Activated CD4-positive, alpha-beta T cell treated with anti-CD3 and anti-CD28 coated beads for 36 hours (primary cell): ENCODE results near the gene PAX3. TPM values are rescaled to one million over a fixed set of nuclear protein-coding genes. Genes with fewer than 3 reads are reported as not detected.

ENCODE experiments used
- ATAC-seq: fragments of 200-7000 bp; cut with Tn5 transposase; one replicate; pipeline ENCODE4 v1.10.0; 2021; ENCODE audit warnings: mild to moderate bottlenecking, moderate library complexity
- CTCF ChIA-PET: fragments of 350-600 bp; sonication (Branson Sonifier 250); formaldehyde crosslinking; loops from one replicate; lab custom pipeline; 2021; ENCODE audit warnings: antibody characterized with exemption; lab: Charles Lee
- POLR2A ChIA-PET: fragments of 350-600 bp; sonication (Branson Sonifier 250); formaldehyde crosslinking; loops from one replicate; lab custom pipeline; 2021; ENCODE audit warnings: antibody characterized with exemption, inconsistent platforms; lab: Charles Lee
- DNase-seq: peaks from one replicate; pipeline ENCODE4 v3.0.0-alpha.2; 2020
- H3K27ac Mint-ChIP-seq: one replicate; pipeline ENCODE4 v1.8.0; 2021; ENCODE audit warnings: mixed read lengths
- H3K27me3 Mint-ChIP-seq: one replicate; pipeline ENCODE4 v1.8.0; 2021; ENCODE audit warnings: mixed read lengths
- H3K36me3 Mint-ChIP-seq: one replicate; pipeline ENCODE4 v1.8.0; 2021; ENCODE audit warnings: low read depth, mixed read lengths
- H3K4me1 Mint-ChIP-seq: one replicate; pipeline ENCODE4 v1.8.0; 2021; ENCODE audit warnings: mixed read lengths
- H3K4me3 Mint-ChIP-seq: one replicate; pipeline ENCODE4 v1.8.0; 2021; ENCODE audit warnings: mild to moderate bottlenecking, moderate library complexity, mixed read lengths
- H3K9me3 Mint-ChIP-seq: one replicate; pipeline ENCODE4 v1.8.0; 2021; ENCODE audit warnings: low read depth, mixed read lengths
- intact Hi-C, 2 experiments: fragments of 100-400 bp; cut with DNase I in 1 of 2; cut with micrococcal nuclease in 1 of 2; formaldehyde crosslinking; loops; one replicate each; pipeline versions ENCODE4 v1.14.2 to v1.15.1; 2022 to 2024; cut with DNase I, micrococcal nuclease
- total RNA-seq, 2 experiments: library from RNA; stranded (reverse); gene quantifications; one replicate each; pipeline ENCODE4 v1.2.3, GENCODE V29; 2021

Gene PAX3
- total RNA-seq, 2 experiments from 2014 or later = not detected

- peaks cover 44% of the 10 kb centered on the region for H3K27me3 Mint-ChIP-seq
- POLR2A ChIA-PET = no interaction called here
Measured at GRCh38 chr2:222319586-222320435, 21.0 kb upstream of the PAX3 start.

DNA sequence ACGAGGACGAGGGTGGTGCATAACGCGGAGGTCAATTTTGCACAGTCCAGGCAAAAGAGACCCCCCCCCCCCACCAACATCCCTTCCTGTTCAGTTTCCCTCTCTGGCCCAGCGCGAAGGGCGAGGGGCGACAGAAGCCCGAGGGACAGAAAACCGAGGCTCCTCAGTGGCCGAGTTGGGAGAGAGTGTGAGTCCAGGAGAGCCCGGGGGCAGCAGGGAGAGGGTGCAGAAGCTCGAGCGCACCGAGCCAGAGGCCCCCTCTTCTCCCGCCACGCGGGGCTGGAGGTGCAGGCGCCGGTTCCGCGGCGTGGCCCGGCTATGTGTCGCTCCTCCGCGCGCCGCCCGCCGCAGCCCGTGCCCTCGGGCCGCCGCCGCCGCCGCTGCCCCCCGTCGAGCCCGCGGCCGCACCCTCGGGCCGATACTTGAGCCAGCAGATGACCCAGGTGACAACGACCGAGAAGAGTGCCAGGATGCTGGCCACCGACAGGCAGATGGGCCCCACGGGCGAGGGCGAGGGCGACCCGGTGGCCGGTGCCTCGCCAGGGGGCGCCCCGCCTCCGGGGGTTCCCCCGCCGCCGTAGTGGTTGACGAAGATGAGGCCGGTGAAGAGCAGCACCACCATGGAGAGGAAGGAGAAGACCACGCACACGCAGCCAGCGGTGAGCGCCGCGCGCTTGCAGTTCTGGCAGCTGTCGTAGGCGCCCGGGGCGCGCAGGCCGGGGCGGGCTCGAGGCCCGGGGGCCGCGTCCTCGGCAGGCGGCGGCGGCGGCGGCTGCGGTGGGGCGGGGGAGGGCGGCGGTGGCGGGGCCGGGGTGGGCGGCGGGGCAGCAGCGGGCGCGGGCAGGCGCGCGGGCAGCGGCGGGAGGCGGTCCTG lies 20.2 kb upstream of the PAX3 start:
- ATAC-seq (peak; percentile 63), DNase-seq (peak; percentile 63)
- Mint-ChIP-seq H3K36me3 (no peaks in the 10 kb centered on the region), H3K27me3 (peaks cover 51% of the 10 kb centered on the region), H3K9me3 (no peaks in the 10 kb centered on the region), H3K4me3 (peak overlapping the region; percentile 77), H3K27ac (no peak overlapping the region), H3K4me1 (peaks cover 11% of the 10 kb centered on the region)
- intact Hi-C loops = loop anchor here (1.0 to 10.0 kb wide), 7 partner anchors 104 to 338 kb away; partner anchors contain the start of gene FARSB (in 1 of the 2)
- CTCF ChIA-PET = interaction anchor here (0.8 to 3.1 kb wide), 17 partner anchors 7 to 296 kb away, joined by 3 to 34 read pairs (median 5); partner anchors contain the start of gene SGPP2
- POLR2A ChIA-PET = interaction anchor here (0.6 kb wide), 1 partner anchor 12 kb away, joined by 4 read pairs; no protein-coding TSS in a partner anchor

More at GRCh38 chr2:222319586-222320435, 21.0 kb upstream of the PAX3 start:
- peak overlapping the region; percentile 60 for H3K4me3 Mint-ChIP-seq
- peak; percentile 54 for DNase-seq
- CTCF ChIA-PET = interaction anchor here (0.7 to 3.1 kb wide), 4 partner anchors 12 to 242 kb away, joined by 3 to 34 read pairs (median 10); no protein-coding TSS in a partner anchor
- intact Hi-C loops = loop anchor here (2.0 to 10.0 kb wide), 5 partner anchors 103 to 337 kb away; partner anchors contain the start of gene FARSB (in 1 of the 2)
- no peaks in the 10 kb centered on the region for H3K9me3 Mint-ChIP-seq
- H3K36me3 Mint-ChIP-seq = no peaks in the 10 kb centered on the region
- peak; percentile 40 for ATAC-seq
- H3K4me1 Mint-ChIP-seq = peaks cover 11% of the 10 kb centered on the region
- H3K27ac Mint-ChIP-seq = no peak overlapping the region

DNA sequence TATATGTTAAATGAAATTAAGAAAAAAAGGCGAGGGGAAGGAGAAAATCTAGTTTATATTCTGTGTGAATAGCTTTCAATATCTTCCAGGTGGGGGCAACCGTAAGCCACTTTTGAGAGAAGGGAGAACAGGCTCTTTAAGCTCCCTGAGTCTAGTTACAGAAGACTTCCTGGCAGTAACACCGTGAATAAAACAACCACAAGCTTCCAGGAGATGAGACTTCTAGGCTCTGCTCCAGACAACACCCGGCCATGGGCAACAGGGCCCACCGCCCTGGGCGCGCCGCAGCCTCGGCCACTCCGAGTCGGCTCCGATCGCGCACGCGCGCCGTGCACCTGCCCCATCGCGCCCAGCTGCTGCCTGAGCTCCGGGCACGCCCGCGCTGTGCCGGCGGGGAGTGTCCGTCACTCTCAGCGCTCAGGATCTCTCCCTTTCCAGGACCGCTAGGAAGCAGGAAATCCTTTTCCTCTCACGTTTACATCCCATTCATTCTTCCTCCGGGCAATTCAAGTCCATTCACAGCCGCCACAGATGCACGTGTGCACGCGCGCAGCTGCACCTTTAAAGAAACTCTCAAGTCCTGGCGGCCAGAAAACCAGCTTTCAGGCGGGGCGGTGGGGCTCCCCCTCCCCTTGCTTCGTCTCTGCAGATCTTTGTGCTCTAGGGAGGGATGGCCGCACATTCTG lies 19.4 kb upstream of the PAX3 start:
- Mint-ChIP-seq H3K36me3 (no peaks in the 10 kb centered on the region), H3K27me3 (peaks cover 58% of the 10 kb centered on the region), H3K4me1 (peaks cover 11% of the 10 kb centered on the region), H3K9me3 (no peaks in the 10 kb centered on the region), H3K27ac (no peak overlapping the region), H3K4me3 (peak overlapping the region; percentile 77)
- ATAC-seq (peak; percentile 74), DNase-seq (peak; percentile 71)
- ChIA-PET CTCF (interaction anchor here (0.6 to 3.1 kb wide), 24 partner anchors 8 to 536 kb away, joined by 3 to 34 read pairs (median 4); partner anchors contain the start of gene SGPP2), POLR2A (no interaction called here)
- intact Hi-C loops = loop anchor here (1.0 to 10.0 kb wide), 7 partner anchors 105 to 339 kb away; partner anchors contain the start of gene FARSB (in 1 of the 2)

GRCh38 chr2:222315443-222316121 lies 16.8 kb upstream of the PAX3 start:
- no peak overlapping the region for H3K4me3 Mint-ChIP-seq
- ChIA-PET POLR2A (no interaction called here), CTCF (no interaction called here)
- ATAC-seq (no peak), DNase-seq (no peak)
- no peaks in the 10 kb centered on the region for H3K9me3 Mint-ChIP-seq
- intact Hi-C loops = loop anchor here (2.0 to 10.0 kb wide), 3 partner anchors 258 to 297 kb away; no protein-coding TSS in a partner anchor
- H3K4me1 Mint-ChIP-seq = peaks cover 13% of the 10 kb centered on the region
- H3K27me3 Mint-ChIP-seq = peaks cover 60% of the 10 kb centered on the region
- no peaks in the 10 kb centered on the region for H3K36me3 Mint-ChIP-seq
- H3K27ac Mint-ChIP-seq = no peak overlapping the region

DNA sequence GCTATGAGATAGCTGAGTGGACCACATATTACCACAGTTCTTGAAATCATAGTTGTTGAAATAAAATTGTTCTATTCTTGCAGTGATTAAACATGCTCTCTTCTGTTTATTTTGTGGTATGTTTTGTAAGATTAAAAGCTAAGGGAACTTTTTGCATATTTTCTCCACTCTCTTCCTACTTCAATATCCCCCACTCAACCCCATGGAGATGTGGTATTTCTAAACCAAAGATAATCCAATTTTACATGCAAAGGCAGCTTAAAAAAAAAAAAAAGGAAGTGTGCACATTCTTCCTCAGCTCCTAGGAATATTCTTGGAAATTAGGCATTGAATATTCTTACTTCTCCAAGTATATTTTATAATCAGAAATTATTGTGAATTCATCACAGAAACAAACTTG lies 15.0 kb upstream of the PAX3 start:
- H3K27ac Mint-ChIP-seq = no peak overlapping the region

GRCh38 chr2:222311978-222312738 lies 13.4 kb upstream of the PAX3 start:
- Mint-ChIP-seq H3K36me3 (no peaks in the 10 kb centered on the region), H3K27me3 (peaks cover 84% of the 10 kb centered on the region), H3K27ac (no peak overlapping the region), H3K4me1 (peaks cover 5% of the 10 kb centered on the region), H3K4me3 (no peak overlapping the region), H3K9me3 (peaks cover 1% of the 10 kb centered on the region)
- ChIA-PET POLR2A (no interaction called here), CTCF (interaction anchor here (0.6 kb wide), 1 partner anchor 149 kb away, joined by 3 read pairs; no protein-coding TSS in a partner anchor)
- intact Hi-C loops = loop anchor here (1.0 to 10.0 kb wide), 3 partner anchors 13 to 257 kb away; no protein-coding TSS in a partner anchor
- DNase-seq = no peak
- ATAC-seq = no peak

More for the DNA sequence above, 15.0 kb upstream of the PAX3 start:
- intact Hi-C loops = loop anchor here (1.0 to 10.0 kb wide), 2 partner anchors 9 to 259 kb away; no protein-coding TSS in a partner anchor
- DNase-seq = no peak
- peaks cover 1% of the 10 kb centered on the region for H3K9me3 Mint-ChIP-seq
- H3K4me1 Mint-ChIP-seq = peaks cover 9% of the 10 kb centered on the region
- no peak for ATAC-seq
- POLR2A ChIA-PET = no interaction called here
- H3K27me3 Mint-ChIP-seq = peaks cover 73% of the 10 kb centered on the region
- no peaks in the 10 kb centered on the region for H3K36me3 Mint-ChIP-seq
- CTCF ChIA-PET = interaction anchor here (0.8 to 1.1 kb wide), 4 partner anchors 10 to 300 kb away, joined by 3 to 4 read pairs (median 3); no protein-coding TSS in a partner anchor
- H3K4me3 Mint-ChIP-seq = no peak overlapping the region

DNA sequence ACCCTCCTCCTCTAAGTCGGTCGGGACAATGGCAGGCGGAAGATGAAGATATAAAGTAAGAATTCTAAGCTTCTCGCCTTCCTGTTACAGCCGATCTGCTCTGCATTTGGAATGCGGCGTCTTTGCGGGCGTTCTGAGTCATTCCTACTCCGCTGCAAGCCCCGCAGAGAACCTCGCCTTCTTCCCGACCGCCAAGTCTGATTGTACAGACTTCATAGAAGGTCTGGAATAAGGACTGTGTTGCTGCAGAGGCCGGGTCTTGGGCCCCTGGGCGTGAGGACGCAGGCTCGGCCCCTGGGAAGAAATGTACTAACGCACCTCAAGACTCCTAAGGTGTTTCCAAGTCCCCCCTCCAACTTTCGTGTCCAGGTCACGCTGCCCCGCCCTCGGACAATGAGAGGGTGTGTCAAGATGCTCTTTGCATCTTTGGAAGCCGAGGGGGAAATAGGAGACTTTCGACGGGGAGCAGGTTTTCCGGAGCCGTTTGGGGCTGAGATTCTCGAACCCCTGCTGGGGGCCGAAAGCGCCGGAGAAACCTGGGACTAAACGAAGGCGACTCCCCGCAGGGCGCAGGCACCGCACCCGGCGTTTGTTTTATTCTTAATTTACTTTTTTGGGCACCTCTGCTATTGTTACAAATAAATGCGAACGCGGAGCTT lies 12.7 kb upstream of the PAX3 start:
- CTCF ChIA-PET = no interaction called here
- no peak overlapping the region for H3K4me3 Mint-ChIP-seq

DNA sequence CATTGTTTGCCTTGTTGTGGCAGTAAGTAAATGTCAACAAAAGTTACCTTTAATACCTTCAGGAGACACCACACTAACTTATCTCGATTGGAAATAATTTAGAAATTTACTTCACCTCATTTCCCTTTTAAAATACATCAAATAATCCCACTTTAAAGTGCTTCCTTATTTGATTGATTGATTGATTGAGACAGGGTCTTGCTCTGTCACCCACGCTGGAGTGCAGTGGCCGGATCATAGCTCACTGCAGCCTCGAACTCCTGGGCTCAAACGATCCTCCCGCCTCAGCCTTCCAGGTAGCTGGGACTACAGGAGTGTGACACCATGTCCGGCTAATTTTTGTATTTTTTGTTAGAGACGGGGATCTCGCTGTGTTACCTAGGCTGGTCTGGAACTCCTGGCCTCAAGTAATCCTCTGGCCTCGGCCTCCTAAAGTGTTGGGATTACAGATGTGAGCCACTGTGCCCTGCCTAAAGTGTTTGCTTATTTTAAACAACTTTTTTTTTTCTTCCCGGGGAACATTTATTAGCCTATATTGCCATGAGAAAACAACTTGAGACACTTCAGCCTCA lies 12.0 kb upstream of the PAX3 start:
- H3K27ac Mint-ChIP-seq = no peak overlapping the region

More for the DNA sequence above, 12.7 kb upstream of the PAX3 start:
- ATAC-seq (no peak), DNase-seq (no peak)
- Mint-ChIP-seq H3K36me3 (no peaks in the 10 kb centered on the region), H3K4me1 (peaks cover 6% of the 10 kb centered on the region), H3K27ac (no peak overlapping the region), H3K27me3 (peaks cover 86% of the 10 kb centered on the region), H3K9me3 (peaks cover 1% of the 10 kb centered on the region)
- intact Hi-C loops = loop anchor here in 1 of 2 experiments (2.0 to 10.0 kb wide), 2 partner anchors 15 to 257 kb away; no protein-coding TSS in a partner anchor
- POLR2A ChIA-PET = no interaction called here

DNA sequence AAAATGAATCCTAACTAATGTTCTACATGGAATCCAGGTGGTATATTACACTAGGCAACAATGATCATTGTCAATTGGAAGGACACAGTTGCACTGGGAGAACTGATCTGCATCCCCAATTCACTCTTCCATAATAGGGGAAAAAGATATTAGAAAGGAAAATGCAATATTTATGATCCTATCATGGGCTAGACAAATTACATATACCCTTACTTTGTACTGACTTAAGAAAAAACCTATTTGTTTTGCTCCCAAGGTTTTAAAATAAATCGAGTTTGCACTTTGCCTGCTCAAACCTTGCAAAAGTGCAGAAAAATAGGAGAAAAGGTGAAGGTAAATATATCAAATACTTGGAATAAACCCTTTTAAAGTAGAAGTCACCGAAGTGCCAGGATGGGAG lies 11.0 kb upstream of the PAX3 start:
- Mint-ChIP-seq H3K36me3 (no peaks in the 10 kb centered on the region), H3K4me1 (peaks cover 17% of the 10 kb centered on the region), H3K27ac (no peak overlapping the region), H3K4me3 (no peak overlapping the region), H3K27me3 (peaks cover 87% of the 10 kb centered on the region), H3K9me3 (peaks cover 1% of the 10 kb centered on the region)
- CTCF ChIA-PET = no interaction called here
- POLR2A ChIA-PET = no interaction called here
- intact Hi-C loops = loop anchor here (1.0 to 10.0 kb wide), 3 partner anchors 7 to 255 kb away; no protein-coding TSS in a partner anchor
- ATAC-seq (no peak), DNase-seq (no peak)

More for the DNA sequence above, 12.0 kb upstream of the PAX3 start:
- CTCF ChIA-PET = interaction anchor here (0.7 kb wide), 1 partner anchor 27 kb away, joined by 3 read pairs; no protein-coding TSS in a partner anchor
- POLR2A ChIA-PET = no interaction called here
- no peak overlapping the region for H3K4me3 Mint-ChIP-seq
- intact Hi-C loops = loop anchor here (1.0 to 10.0 kb wide), 3 partner anchors 9 to 256 kb away; no protein-coding TSS in a partner anchor
- peaks cover 1% of the 10 kb centered on the region for H3K9me3 Mint-ChIP-seq
- peaks cover 87% of the 10 kb centered on the region for H3K27me3 Mint-ChIP-seq
- no peaks in the 10 kb centered on the region for H3K36me3 Mint-ChIP-seq
- H3K4me1 Mint-ChIP-seq = peaks cover 8% of the 10 kb centered on the region
- DNase-seq (no peak), ATAC-seq (no peak)
